ENCODE data around the gene ZNG1B. TPM values are rescaled to one million over a fixed set of nuclear protein-coding genes. Genes with fewer than 3 reads are reported as not detected.
A peak's percentile ranks its signal among the peaks of the same experiment; 100 is the strongest.
"Not testable (repeated sequence)": the region's sequence is repeated elsewhere in the genome, so short reads cannot be mapped to it uniquely, and the experiment has no call there.

The ZNG1B gene
- total RNA-seq (2021) (37.5 and 42.2 TPM in 2 replicates), Bru-seq, nascent RNA (percentile 81 among the genes with signal in this experiment), BruChase-seq, experiment 1, labeled RNA remaining after a 2-hour chase (percentile 88 among the genes with signal in this experiment), BruChase-seq, experiment 2, labeled RNA remaining after a 6-hour chase (percentile 70 among the genes with signal in this experiment)
- long read RNA-seq, transcript CBWD2-202 (16 exons, 1,740 nt): minor isoform, 5 of 139 reads
- long read RNA-seq, transcript CBWD2-201 (15 exons, 1,812 nt): major isoform, 79 of 139 reads
- long read RNA-seq, transcript CBWD2-203 (14 exons, 1,665 nt): minor isoform, 12 of 139 reads
- long read RNA-seq, transcript CBWD2-209 (3 exons, 880 nt): minor isoform, 20 of 139 reads
- long read RNA-seq, partial matches to known transcripts: 5 of 139 reads
- long read RNA-seq, other reads (novel, unspliced or antisense): 17 of 139 reads

DNA sequence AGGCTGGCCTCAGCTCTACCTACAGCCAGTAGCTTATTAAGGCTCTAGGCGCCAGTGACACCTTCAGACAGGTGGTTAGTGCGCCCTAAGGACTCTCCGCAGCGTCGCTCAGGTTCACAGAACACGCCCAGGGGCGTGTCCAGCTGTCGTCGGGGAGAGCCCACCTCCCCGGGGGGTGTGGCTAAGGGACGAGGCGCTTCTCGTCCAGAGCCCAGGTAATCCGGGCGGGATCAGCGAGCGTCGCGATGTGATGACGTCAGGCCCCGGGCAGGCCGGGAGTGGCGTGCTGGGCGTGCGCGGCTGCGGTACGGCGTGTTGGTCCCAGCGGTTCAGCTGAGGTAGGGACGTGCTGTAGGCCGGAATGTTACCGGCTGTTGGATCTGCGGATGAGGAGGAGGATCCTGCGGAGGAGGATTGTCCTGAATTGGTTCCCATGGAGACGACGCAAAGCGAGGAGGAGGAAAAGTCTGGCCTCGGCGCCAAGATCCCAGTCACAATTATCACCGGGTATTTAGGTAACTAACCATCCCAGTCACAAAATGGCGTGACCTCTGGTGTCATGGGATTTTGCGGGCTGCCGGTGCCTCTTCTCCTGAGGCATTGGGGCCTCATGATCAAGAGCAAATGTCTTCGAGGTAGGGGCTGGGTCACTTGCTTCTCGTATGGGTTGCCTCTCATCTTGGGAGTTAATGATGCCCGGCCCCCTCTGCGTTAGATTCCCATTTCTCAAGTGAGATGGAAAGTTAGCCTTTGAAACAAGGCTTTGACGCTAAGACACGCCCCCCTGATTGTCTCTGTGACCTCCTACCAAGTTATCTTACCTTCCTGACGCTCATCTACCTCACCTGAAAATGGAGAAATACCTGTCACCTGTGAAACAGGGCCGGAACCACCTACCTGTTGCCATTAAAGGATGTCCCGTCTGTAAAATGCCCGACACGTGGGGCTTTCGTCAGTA lies at the start of gene ZNG1B:
Gene ZNG1B (plus strand): TSS at position 184 of the 958 bp plus-strand sequence. CDS start 178 bp downstream, at position 362.
- 0 out of 2 replicates have a peak within 1 kb of the TSS, but pooled peaks have one; percentile 69 for H2AFZ ChIP-seq
- TSS peak; percentile 80 for BruUV-seq (replicated peaks)
- H3K4me2 ChIP-seq: peak within 1 kb of the TSS; percentile 70

DNA sequence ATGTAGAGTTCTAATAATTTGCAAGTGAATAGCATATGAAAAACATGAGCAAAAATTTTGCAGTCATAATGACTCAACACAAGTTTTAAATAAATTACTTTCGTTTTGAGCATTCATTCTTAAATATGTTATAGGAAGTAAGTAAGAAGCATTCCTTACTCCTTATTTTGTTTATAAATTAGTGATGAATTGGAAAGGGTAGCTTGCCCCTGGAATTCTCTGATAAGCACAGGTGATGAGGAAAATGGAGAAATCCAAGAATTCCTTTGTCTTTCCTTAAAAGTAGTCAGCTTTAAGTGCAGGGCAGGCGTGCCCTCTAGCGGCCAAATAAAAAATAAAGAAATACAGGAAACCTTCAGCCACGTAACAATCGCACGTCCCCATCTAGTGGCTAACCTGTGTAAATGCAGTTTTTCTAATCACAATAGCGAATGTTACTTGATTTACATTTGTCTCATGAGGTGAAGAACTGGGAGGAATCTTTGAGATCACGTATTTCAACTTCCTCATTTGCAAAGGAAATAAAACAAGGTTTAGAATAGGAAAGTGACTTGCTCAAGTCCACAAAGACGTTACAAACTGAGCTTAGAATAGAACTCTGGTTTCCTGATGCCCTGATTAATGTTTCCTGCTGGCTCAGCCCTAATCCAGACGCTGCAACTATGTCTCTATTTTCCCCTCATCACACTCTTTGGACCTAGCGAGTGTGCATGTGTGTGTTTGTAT lies 47.2 kb upstream of the ZNG1B start:
- no TSS peak for BruUV-seq (replicated peaks)
- Histone ChIP-seq H3K4me3 (no peak overlapping the region), H4K20me1 (ENCODE audit: insufficient read depth) (no peaks in the 10 kb centered on the region), H3K9me3 (ENCODE audit: insufficient read depth, low read depth) (no peaks in the 10 kb centered on the region), H3K27me3 (ENCODE audit: insufficient read depth, low read depth) (no peaks in the 10 kb centered on the region), H3K27ac (peak overlapping the region; percentile 56), H3F3A (ENCODE audit: insufficient read depth, low read depth) (no peaks in the 10 kb centered on the region), H3K4me1 (replicated peaks; ENCODE audit: insufficient read depth) (peaks cover 5% of the 10 kb centered on the region), H3K4me2 (peak overlapping the region; percentile 49), H3K79me2 (ENCODE audit: low read depth) (no peaks in the 10 kb centered on the region), H3K36me3 (ENCODE audit: low read depth) (no peaks in the 10 kb centered on the region), H2AFZ (no peak overlapping the region), H3K9me2 (ENCODE audit: insufficient read depth) (no peaks in the 10 kb centered on the region)
- POLR2A ChIA-PET (ENCODE audit: unreplicated experiment): interaction anchor here (0.6 kb wide), 1 partner anchor 93 kb away, joined by 3 read pairs; no protein-coding TSS in a partner anchor
- TF ChIP-seq EZH2 (IDR thresholded peaks at IDR 0.05; ENCODE audit: low read depth): no peak
- TF ChIP-seq, protein P1, sequence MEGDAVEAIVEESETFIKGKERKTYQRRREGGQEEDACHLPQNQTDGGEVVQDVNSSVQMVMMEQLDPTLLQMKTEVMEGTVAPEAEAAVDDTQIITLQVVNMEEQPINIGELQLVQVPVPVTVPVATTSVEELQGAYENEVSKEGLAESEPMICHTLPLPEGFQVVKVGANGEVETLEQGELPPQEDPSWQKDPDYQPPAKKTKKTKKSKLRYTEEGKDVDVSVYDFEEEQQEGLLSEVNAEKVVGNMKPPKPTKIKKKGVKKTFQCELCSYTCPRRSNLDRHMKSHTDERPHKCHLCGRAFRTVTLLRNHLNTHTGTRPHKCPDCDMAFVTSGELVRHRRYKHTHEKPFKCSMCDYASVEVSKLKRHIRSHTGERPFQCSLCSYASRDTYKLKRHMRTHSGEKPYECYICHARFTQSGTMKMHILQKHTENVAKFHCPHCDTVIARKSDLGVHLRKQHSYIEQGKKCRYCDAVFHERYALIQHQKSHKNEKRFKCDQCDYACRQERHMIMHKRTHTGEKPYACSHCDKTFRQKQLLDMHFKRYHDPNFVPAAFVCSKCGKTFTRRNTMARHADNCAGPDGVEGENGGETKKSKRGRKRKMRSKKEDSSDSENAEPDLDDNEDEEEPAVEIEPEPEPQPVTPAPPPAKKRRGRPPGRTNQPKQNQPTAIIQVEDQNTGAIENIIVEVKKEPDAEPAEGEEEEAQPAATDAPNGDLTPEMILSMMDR (conservative IDR thresholded peaks at IDR 0.05): peak; percentile 94
- DNase-seq: peak; percentile 59 to 63
- CTCF ChIA-PET: interaction anchor here (0.5 to 1.5 kb wide), 8 partner anchors 9 to 314 kb away, joined by 3 to 10 read pairs (median 4); no protein-coding TSS in a partner anchor
- intact Hi-C loops (cut with micrococcal nuclease; ENCODE audit: unreplicated experiment): loop anchor here (5.0 to 10.0 kb wide), 6 partner anchors 143 to 645 kb away; no protein-coding TSS in a partner anchor

More for the DNA sequence above, at the start of gene ZNG1B:
- H3K9me3 ChIP-seq (ENCODE audit: insufficient read depth, low read depth); CTCF ChIA-PET; H3K79me2 ChIP-seq (ENCODE audit: low read depth); H4K20me1 ChIP-seq (ENCODE audit: insufficient read depth); H3K4me1 ChIP-seq (replicated peaks; ENCODE audit: insufficient read depth); POLR2A ChIA-PET (ENCODE audit: unreplicated experiment); H3K27me3 ChIP-seq (ENCODE audit: insufficient read depth, low read depth); intact Hi-C loops (cut with micrococcal nuclease; ENCODE audit: unreplicated experiment); H3F3A ChIP-seq (ENCODE audit: insufficient read depth, low read depth); H3K9me2 ChIP-seq (ENCODE audit: insufficient read depth); H3K36me3 ChIP-seq (ENCODE audit: low read depth): not testable (repeated sequence)
- peak; percentile 35 to 87 for DNase-seq
- Histone ChIP-seq H3K4me3 (peak within 1 kb of the TSS; percentile 68), H3K27ac (peak within 1 kb of the TSS; percentile 76)

DNA sequence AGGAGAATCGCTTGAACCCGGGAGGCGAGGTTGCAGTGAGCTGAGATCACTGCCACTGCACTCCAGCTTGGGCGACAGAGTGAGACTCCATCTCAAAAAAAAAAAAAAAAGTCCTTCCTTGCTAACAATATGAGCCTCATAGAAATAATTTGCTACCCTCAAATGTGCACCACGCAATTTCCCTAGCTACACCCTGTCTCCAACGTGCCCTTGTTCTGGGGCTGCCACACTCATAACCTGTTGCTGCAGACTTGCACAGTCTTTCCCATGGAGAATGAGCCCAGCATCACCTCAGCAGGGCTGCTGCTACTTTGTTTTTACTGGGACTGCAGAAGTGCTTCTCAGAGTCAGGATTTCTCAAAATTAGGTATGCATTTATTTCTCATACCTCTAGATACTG lies 46.4 kb upstream of the ZNG1B start:
- no peak overlapping the region for H2AFZ ChIP-seq
- H3K9me3 ChIP-seq (ENCODE audit: insufficient read depth, low read depth): no peaks in the 10 kb centered on the region
- intact Hi-C loops (cut with micrococcal nuclease; ENCODE audit: unreplicated experiment): loop anchor here (5.0 to 10.0 kb wide), 6 partner anchors 144 to 646 kb away; no protein-coding TSS in a partner anchor
- no peaks in the 10 kb centered on the region for H3K79me2 ChIP-seq (ENCODE audit: low read depth)
- no peaks in the 10 kb centered on the region for H3K36me3 ChIP-seq (ENCODE audit: low read depth)
- H3K27me3 ChIP-seq (ENCODE audit: insufficient read depth, low read depth): no peaks in the 10 kb centered on the region
- H4K20me1 ChIP-seq (ENCODE audit: insufficient read depth): no peaks in the 10 kb centered on the region
- TF ChIP-seq, protein P1 (conservative IDR thresholded peaks at IDR 0.05): no peak
- TF ChIP-seq EZH2 (IDR thresholded peaks at IDR 0.05; ENCODE audit: low read depth): no peak
- no peak for DNase-seq
- ChIA-PET CTCF (interaction anchor here (0.6 to 1.3 kb wide), 4 partner anchors 9 to 253 kb away, joined by 3 to 10 read pairs (median 6); no protein-coding TSS in a partner anchor), POLR2A (ENCODE audit: unreplicated experiment) (interaction anchor here (0.6 kb wide), 1 partner anchor 93 kb away, joined by 3 read pairs; no protein-coding TSS in a partner anchor)
- H3K9me2 ChIP-seq (ENCODE audit: insufficient read depth): no peaks in the 10 kb centered on the region
- H3F3A ChIP-seq (ENCODE audit: insufficient read depth, low read depth): no peaks in the 10 kb centered on the region
- H3K27ac ChIP-seq: no peak overlapping the region
- H3K4me3 ChIP-seq: no peak overlapping the region
- peaks cover 5% of the 10 kb centered on the region for H3K4me1 ChIP-seq (replicated peaks; ENCODE audit: insufficient read depth)
- no TSS peak for BruUV-seq (replicated peaks)
- H3K4me2 ChIP-seq: no peak overlapping the region
